ENCODE results near the gene DPPA2.

The DPPA2 gene

DNA sequence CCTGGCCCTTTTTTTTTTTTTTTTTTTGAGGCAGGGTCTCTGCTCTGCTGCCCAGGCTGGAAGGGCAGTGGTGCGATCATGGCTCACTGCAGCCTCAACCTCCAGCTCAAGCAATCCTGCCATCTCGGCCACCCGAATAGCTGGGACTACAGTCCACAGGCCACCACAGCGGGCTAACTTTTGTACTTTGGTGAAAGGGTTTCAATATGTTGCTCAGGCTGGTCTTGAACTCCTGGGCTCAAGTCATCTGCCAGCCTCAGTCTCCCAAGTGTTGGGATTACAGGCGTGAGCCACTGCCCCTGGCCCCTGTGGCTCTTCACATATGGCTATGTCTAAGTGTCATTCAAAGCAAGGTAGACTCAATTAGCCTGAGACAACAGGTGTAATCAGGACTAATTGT, 8.8 kb upstream of the DPPA2 start:
- no peak for DNase-seq (ENCODE audit: low spot score)

DNA sequence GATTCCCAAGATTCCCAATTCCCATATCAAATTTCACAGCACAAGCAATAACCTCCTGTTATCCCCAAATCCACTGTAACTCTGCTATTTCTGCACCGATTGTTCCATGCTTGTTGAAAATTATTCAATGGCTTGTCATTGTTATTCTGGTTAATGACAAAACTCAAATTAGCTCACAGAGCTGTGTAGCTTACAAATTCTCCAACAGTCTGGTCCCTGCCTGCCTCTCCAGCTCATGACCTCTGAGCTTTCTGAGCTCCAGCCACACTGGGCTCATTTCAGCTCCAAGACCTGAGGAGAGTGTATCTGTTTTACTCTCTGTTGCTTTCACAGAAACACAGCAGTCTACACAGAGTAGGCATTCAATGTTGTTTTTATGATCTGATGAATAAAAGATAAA, 3.3 kb downstream of the DPPA2 start:
- no peak for DNase-seq (ENCODE audit: low spot score)

DNA sequence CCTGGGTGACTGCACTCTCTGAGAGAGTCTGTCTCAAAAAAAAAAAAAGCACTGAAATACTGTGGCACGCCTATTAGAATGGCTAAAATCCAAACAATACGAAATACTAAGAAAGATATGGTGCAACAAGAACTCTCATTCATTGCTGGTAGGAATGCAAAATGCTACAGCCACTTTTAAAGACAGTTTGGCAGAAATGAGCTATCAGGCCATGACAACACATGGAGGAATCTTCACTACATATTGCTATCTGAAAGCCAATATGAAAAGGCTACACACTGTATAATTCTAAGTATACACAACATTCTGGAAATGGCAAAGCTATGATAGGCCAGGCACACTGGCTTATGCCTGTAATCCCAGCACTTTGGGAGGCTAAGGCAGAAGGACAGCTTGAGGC, 18.8 kb downstream of the DPPA2 start:
- no peak for DNase-seq (ENCODE audit: low spot score)

DNA sequence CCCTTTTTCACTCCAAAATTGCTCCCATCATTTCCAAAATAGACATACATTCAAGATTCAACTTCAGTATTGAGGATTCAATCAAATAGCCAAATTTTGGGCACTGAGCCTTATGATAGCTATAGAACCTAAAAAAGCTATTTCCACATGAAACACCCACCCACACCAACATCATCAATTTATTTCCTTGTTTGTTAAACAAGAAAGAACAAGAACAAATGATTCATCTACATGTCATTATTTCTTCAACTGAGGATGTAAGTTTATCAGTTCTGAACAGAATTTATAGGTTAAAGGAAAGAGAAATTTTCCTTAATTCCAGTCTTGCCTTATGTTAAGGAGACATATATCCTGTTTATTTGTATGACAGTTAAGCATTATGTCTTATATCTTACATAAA, 32.2 kb downstream of the DPPA2 start:
- DNase-seq (ENCODE audit: low spot score): no peak

DNA sequence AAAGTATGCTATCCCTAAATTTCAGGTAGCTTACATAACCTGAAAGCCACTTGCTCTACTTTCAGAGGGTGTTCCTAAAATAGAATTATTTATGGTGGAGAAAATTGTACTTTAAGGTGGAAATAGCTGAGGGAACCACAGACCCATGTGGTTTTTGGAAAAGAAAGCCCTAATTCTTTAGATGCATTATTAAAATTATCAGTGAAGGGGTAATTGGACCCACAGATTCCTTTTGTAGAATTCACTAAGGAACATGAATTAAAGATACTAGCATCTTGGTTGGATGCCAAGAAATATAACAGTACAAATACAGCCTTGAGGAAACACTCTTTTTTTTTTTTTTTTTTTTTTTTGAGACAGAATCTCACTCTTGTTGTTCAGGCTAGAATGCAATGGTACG, 37.8 kb downstream of the DPPA2 start:
- no peak for DNase-seq (ENCODE audit: low spot score)

DNA sequence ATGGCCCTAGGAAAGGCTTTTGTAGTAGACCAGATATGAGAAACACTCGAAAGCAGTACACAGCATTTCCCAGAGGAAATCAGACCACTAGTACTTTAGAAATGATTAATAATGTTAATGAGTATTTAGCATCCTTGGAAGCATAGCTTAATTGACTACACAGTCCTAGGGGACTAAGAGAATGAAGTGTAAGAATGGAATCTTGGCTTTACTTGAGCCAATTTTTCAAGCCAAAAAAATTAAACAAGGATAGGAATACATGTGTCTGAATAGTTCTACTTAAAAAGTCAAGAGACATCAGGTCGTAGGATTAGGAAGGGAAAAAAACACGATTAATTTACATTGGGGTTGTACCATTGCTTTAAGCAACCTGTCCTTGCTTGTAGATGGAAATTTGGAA, 38.2 kb downstream of the DPPA2 start:
- DNase-seq (ENCODE audit: low spot score): no peak

DNA sequence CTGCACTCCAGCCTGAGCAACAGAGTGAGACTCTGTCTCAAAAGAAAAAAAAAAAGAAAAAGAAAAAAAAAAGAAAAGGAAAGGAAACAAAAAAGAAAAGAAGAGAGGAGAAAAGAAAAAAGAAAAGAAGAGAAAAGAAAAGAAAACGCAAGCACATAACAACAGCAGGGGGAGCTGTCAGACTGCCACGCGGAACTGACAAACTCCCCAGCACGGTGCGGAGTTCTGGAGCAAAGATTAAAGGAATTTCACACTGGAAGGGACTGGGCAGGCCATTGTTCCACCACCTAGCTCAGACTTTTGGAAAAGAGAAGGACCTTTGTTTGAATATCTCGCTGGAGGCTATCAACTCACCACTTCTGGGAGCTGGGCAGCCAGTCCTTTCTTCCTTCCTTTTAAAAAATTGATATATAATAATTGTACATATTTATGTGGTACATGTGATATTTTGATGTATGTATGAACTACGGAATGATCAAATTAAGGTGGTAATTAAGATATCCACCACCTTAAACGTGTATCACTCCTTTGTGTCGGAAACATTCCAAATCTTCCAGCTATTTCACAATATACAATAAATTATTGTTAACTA, 40.5 kb downstream of the DPPA2 start:
- no peak for DNase-seq (ENCODE audit: low spot score)

DNA sequence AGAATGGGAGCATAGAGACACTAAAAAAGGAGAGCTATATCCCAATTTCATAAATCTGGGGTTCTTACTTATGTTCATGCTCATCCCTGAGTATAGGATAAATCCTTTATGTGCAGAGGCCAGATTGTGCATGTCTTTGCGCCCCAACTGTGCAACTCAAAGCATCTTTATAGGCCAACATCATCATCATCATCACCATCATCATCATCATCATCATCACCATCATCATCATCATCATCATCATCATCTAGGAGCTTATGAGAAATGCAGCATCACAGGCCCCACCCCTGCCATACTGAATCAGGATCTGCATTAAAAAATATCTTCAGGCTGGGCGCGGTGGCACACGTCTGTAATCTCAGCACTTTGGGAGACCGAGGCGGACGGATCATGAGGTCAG, 45.5 kb downstream of the DPPA2 start:
- DNase-seq (ENCODE audit: low spot score): no peak

DNA sequence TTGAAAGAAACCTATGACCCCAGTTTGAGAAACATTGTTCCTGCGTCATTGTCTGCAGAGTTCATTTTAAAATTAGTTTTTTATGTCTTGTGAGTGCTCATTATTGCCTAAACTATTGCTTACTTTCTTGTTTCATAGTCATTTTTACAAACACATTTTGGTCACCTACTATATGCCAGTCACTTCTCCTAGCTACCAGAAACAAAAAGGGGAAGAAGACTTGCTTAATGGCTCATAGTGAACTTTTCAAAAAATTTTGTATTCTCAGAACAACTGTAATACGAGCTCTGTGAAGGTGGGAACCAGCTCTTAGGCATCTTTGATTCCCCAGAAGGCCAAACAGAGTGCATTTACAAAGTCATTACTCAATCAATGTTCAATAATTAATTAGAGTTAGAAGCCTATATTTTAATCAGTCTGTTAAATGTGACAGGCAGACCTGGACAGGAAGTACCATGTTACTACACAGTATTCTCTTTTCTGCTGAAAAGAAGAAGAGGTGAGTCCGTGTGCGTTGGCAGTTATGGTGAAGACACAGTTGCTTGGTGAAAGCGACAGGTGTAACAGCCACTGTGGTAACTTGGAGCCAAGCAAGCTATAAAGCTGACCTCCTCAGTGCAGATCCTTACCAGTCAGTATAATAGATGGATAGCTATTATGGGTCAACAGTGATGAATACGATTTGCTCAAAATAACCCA, 46.6 kb downstream of the DPPA2 start:
- no peak for DNase-seq (ENCODE audit: low spot score)

DNA sequence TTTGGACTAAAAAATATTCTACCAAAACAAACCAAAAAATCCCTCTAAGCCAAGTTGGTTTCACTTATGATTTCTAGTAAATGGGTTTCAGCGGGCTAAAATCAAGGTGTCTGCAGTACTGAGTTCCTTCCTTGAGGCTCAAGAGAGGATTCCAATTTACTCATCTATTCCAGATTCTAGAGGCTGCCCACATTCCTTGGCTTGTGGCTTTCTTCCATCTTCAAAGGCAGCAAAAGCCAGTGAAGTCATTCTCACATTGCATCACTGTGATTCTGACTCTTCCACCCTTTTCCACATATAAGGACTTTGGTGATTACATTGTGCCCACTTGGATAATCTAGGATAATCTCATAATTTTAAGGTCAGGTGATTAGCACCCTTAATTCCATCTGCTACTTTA, 48.1 kb downstream of the DPPA2 start:
- DNase-seq (ENCODE audit: low spot score): no peak

DNA sequence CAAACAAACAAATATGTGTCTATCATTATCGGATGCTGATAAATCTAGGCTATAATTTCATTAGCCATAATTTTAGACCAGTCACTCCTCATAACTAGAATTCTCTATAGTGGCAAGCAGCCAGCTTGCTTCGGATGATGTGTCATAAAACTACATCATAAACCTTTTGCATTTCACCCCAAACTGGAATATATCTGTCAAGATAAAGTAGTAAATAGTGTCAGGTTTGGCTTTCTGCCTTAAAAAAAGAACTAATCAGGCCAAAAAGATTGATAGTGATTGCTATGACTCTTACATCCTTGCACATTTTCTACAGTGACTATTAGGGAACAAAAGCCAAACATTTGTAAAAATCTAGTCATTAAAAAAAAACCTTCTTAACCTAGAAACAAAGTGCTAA, 51.0 kb downstream of the DPPA2 start:
- no peak for DNase-seq (ENCODE audit: low spot score)

DNA sequence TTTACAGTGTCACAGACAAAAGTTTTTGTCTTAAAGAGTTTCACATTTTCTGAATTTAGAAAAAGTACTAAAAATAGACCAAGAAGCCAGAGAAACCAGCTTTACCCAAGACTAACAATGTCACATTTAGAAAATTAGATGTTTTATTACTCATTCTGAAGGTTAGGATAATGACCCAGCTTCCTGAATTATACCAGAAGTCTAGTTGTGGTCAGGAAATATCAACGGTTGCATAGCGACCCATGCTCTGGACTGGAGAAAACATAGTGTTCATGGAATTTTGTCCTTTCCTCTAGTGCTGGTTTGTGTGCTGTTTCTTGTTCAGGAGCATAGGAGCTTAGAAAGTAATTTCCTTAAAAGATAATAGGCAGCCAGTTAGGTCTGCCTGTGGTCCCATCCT, 59.0 kb downstream of the DPPA2 start:
- no peak for DNase-seq (ENCODE audit: low spot score)

DNA sequence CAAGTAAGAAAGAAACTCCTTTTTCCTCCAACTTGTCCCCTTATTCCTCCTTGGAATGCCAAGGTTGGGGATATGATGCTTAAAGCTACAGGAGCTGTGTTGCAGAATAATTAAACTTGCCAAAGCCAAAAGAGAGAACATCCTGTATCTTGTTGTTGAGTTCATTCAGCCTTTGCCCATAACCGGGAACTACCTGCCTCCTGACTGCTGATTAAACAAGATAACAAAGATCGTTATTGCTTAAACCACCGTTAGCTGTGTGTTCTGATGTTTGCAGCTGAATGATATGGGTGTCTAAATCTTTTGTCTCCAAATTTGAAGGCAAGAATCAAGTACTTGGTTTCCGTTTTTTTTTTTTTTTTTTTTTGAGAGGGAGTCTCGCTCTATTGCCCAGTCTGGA, 61.5 kb downstream of the DPPA2 start:
- DNase-seq (ENCODE audit: low spot score): no peak

DNA sequence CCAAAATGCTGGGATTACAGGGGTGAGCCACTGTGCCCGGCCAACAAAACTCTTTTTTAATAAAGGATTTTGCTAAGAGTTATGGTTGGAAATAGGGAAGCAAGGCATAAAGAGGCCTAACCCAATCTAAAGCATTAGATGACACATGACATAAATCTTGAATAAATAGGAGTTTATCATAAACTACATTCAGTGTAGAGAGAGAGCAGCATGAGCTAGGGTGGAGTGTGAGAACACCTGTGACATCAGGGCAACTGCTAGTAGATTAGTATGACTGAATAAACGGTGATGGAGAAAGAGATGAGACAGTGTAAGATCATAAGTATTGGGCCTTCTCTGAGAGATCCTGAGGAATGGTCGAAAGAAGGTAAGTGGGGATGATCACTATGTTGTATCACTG, 63.7 kb downstream of the DPPA2 start:
- DNase-seq (ENCODE audit: low spot score): no peak

Measured in left forelimb (tissue), 1 donor.